Measurements from ENCODE around the gene GNPNAT1.

DNA sequence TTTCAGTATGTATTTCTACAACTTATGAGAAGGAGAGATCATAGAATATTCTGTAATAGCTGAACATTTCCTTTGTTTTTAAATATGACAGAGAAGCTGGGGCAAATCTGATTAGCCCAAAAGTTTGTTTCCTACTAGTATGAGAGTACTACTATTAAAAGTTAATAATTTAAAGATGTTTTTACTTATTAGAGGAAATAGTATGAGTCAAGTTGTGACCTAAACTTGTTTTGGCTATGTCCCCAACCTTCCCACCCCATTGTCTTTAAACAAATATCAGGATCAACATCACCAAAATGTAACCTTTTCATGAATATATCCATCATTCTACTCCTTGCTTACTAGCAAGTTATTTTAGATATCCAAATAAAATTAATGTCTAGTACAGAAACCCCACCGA lies 10.5 kb downstream of the GNPNAT1 start:
- TF ChIP-seq EZH2 (IDR thresholded peaks at IDR 0.05; ENCODE audit: borderline replicate concordance, low read length) = no peak
- TF ChIP-seq, protein P1, sequence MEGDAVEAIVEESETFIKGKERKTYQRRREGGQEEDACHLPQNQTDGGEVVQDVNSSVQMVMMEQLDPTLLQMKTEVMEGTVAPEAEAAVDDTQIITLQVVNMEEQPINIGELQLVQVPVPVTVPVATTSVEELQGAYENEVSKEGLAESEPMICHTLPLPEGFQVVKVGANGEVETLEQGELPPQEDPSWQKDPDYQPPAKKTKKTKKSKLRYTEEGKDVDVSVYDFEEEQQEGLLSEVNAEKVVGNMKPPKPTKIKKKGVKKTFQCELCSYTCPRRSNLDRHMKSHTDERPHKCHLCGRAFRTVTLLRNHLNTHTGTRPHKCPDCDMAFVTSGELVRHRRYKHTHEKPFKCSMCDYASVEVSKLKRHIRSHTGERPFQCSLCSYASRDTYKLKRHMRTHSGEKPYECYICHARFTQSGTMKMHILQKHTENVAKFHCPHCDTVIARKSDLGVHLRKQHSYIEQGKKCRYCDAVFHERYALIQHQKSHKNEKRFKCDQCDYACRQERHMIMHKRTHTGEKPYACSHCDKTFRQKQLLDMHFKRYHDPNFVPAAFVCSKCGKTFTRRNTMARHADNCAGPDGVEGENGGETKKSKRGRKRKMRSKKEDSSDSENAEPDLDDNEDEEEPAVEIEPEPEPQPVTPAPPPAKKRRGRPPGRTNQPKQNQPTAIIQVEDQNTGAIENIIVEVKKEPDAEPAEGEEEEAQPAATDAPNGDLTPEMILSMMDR (IDR thresholded peaks at IDR 0.05; ENCODE audit: low read length) = no peak
